Body of pancreas (tissue), 4 donors: ENCODE data around the gene VGF.

Experiments used
- POLR2A ChIP-seq, 3 donors: fragments of 450-650 bp; IDR thresholded peaks; one replicate each; pipeline ENCODE4 v1.6.1; 2016; ENCODE audit warnings: antibody characterized with exemption in 3 of 3, mild to moderate bottlenecking in 2 of 3
- TF ChIP-seq, protein P1 (sequence below), 7 experiments: fragments of 450-650 bp in 4 of 7; fragments of 200-600 bp in 3 of 7; sonication (generic) in 3 of 7; IDR thresholded peaks; one replicate each; pipeline ENCODE4 v1.5.1; 2016 to 2019; ENCODE audit warnings: antibody characterized with exemption in 7 of 7

DNA sequence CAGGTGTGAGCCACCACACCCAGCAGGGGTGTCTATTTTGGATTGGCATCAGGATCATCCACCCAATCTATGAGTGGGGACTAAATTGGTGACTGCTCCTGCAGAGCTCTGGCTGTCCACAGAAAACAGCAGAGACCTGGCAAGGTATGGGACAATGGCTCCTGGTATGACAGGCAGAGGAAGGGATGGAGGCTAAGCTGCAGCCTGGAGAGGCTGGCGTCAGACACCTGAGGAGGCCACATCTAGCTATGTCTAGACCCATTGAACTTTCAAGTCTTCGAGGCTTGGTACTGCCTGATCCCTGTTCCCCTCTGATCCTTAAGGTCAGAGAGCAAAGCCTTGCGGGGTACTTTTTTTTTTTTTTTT lies 41.7 kb downstream of the VGF start:
- TF ChIP-seq, protein P1, sequence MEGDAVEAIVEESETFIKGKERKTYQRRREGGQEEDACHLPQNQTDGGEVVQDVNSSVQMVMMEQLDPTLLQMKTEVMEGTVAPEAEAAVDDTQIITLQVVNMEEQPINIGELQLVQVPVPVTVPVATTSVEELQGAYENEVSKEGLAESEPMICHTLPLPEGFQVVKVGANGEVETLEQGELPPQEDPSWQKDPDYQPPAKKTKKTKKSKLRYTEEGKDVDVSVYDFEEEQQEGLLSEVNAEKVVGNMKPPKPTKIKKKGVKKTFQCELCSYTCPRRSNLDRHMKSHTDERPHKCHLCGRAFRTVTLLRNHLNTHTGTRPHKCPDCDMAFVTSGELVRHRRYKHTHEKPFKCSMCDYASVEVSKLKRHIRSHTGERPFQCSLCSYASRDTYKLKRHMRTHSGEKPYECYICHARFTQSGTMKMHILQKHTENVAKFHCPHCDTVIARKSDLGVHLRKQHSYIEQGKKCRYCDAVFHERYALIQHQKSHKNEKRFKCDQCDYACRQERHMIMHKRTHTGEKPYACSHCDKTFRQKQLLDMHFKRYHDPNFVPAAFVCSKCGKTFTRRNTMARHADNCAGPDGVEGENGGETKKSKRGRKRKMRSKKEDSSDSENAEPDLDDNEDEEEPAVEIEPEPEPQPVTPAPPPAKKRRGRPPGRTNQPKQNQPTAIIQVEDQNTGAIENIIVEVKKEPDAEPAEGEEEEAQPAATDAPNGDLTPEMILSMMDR (IDR thresholded peaks at IDR 0.05), result no peak
- TF ChIP-seq POLR2A (IDR thresholded peaks at IDR 0.05), result no peak
